GM19023 (cell line): ENCODE measurements around the gene AIP.
"Not testable (repeated sequence)": the region's sequence is repeated elsewhere in the genome, so short reads cannot be mapped to it uniquely, and the experiment has no call there.

Source experiments
- ATAC-seq: cut with Tn5 transposase; IDR thresholded peaks from one replicate; pipeline ENCODE4 v1.9.1; 2021; ENCODE audit warnings: mild to moderate bottlenecking, moderate library complexity; ENCODE audit not compliant: unreplicated experiment

Gene AIP

GRCh38 chr11:67448220-67448609, 34.6 kb upstream of the AIP start:
- no peak for ATAC-seq

- no peak for ATAC-seq
These were observed 33.5 kb upstream of the AIP start for GRCh38 chr11:67449116-67449844.

- no peak for ATAC-seq
These were observed 31.8 kb upstream of the AIP start for GRCh38 chr11:67450796-67451657.

DNA sequence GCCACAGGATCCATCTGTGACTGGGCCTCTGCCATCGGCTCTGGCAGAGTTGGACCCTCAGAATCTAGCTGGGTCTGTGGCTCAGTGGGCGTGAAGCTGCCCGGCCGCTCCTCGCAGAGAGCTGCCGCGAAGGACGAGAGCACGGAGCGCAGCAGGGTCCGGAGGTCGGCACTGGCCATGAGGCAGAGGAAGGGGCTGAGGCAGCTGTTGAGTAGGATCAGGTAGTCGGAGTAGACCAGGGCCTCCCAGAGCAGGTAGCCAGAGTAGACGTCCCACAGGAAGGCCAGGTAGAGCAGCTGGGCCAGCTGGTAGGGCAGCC, 31.2 kb upstream of the AIP start:
- ATAC-seq, result no peak

- no peak for ATAC-seq
These were observed 30.5 kb upstream of the AIP start, which contains the start of gene GPR152 for GRCh38 chr11:67452141-67452952. Gene GPR152, minus strand, starts transcription at chr11:67452729. Its CDS starts 5 bp downstream, at chr11:67452724.

DNA sequence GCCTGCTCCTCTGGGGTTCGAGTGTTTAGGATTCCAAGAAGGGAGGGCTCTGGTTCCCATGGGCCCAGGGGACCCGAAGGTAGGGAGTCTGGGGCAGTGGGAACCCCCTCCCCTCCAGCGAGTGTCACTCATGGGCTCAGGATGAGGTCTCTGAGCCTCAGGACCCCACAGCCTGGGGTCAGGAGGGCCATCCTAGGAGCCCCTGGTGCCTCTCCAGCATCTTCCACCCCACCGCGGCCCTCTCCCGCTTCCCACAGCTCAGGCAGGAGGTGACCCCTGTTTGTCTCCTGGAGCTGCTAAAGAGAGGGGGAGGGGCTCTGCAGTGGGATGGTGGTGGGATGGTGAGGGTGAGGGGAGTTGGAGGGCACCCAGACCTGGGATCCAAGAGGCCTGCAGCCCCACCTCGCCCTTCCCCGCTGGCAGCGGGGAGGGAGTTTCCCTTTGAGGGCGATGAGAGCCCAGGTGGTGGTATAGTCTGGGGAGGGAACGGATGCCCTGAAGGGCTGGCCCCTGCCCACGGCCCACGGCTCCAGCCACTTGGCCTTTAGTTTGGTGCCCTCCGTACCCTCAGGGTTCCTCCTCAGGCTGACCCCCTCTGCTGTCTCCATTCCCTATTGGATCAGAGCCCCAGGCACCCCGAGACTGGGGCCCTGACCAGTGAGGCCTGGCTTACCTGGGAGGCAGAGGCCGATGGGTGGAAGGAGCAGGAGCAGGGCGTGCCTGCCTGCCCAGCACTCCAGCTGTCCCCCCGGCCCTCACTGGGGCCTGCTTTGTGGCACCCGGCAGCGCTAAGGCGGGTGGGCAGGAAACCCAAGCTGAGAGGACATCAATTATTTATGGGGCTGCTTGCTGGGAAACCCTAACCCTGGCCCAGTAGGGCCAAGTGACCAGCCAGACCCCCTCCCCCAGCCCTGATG, 28.8 kb upstream of the AIP start:
- no peak for ATAC-seq

DNA sequence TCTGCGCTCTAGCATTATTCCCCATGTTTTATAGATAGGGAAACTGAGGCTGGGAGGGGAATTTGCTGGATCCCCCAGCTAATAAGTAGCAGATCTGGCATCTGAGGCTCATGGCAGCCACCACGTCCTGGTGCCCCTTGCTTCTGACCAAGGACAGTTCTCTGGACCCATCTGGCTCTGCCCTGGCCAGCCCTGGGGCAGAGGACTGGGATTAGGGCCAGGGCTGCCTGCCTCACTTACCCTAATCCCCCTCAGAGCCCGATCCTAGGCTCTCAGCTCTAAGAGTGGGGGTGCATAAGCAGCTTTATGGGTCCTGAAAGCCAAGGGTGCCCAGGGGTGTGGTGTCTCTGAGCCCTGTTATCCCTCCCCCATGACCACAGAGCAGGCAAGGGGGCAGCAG, 27.8 kb upstream of the AIP start, which contains the start of gene CABP4:
TSS of gene CABP4 (plus strand) at position 301 of the 400 bp plus-strand sequence. CDS start at position 371, 70 bp downstream.
- no peak for ATAC-seq

DNA sequence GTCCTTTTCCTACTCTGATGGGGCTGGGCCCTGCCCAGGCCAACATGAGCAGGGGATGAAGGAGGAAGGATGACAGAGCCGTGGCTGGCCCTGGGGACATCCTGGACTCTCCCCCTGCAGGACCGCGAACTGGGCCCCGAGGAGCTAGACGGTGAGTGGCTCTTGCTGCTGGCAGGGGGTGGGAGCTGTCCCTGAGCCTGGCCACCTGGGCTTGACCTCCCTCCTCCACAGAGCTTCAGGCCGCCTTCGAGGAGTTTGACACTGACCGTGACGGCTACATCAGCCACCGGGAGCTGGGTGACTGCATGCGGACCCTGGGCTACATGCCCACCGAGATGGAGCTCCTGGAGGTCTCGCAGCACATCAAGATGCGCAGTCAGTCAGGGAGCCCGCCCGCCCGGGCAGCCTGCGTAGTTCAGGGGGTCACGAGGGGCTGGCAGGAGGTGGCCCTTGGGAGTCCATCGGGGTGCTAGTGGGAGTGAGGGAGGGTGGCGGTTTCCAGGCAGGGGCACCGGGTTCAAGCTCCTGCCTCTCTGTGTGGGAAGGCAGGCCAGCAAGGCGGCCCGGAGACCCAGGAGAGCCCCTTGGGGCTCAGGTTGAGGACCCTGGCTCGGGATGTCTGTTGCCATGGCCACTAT, 26.6 kb upstream of the AIP start:
- ATAC-seq, result no peak

DNA sequence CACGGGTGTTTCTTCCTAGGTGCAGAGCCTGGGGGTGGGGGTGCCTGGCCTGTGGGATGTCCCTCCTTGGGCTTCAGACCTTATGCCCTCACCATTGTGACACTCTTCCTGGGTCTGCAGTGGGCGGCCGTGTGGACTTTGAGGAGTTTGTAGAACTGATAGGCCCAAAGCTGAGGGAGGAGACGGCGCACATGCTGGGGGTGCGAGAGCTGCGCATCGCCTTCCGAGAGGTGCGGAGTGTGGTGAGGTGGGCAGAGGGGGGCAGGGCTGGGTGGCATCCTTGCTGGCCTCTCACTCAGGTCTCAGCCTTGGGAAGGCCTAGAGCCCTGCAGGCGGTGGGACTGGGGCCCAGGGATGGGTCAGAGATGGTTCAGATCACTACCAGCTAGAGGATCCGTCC, 25.4 kb upstream of the AIP start:
- ATAC-seq, result no peak

GRCh38 chr11:67458266-67458665, 24.6 kb upstream of the AIP start:
- no peak for ATAC-seq

- ATAC-seq, result no peak
These were observed 19.6 kb upstream of the AIP start for GRCh38 chr11:67463186-67463585.

DNA sequence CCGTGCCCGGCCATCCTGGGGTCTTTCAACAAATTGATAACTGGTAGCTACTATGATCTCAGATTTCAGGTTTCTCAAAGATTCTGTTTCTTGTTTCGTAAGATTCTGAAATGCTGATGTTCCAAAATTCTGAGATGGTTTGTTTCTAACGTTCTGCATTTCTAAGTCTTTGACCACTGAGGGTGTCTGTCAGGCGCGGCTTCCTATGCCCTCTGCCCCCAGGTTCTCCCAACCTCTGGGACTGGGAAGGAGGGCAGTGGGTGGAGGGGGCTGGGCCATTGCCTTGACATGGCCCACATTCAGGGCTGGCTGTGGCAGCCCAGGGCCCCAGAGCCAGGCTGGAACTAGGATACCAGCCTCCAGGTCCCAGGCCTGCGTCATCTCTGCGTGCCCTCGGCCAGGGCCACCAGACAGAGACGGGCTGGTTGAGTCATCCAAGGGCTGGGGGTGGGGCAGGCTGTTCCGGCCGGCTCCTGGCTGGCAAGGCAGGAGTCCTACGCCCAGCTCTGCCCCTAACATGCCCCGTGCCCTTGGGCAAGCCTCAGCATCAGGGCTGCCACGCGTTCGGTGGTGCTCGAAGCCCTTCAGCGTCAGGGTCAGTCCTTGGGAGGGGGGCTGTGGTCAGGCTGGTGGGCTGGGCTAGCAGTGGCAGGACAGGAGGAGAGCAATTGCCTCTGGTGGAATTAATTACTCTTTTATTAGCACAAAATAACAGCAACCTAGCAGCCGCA, 19.0 kb upstream of the AIP start:
- no peak for ATAC-seq

GRCh38 chr11:67464411-67465188, 18.2 kb upstream of the AIP start:
- peak; percentile 45 for ATAC-seq

DNA sequence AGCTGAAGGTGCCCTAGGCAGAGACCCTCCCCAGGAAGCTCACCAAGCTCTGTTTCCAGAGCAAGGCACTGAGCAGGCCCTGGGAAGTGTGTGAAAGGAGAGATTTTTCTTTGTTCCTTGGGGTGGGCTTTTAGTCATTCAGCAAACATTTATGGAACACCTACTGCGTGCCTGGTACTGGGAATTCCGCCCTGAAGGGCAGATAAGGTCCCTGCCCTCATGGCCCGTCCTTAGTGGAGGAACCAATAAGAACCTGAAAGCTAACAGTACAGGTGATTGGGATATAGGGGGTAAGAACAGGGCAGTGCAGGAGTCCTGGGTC, 17.7 kb upstream of the AIP start:
- ATAC-seq, result no peak

- not testable (repeated sequence) for ATAC-seq
These were observed 17.3 kb upstream of the AIP start for GRCh38 chr11:67465530-67465929.

- no peak for ATAC-seq
These were observed 16.5 kb upstream of the AIP start for GRCh38 chr11:67466367-67466766.

DNA sequence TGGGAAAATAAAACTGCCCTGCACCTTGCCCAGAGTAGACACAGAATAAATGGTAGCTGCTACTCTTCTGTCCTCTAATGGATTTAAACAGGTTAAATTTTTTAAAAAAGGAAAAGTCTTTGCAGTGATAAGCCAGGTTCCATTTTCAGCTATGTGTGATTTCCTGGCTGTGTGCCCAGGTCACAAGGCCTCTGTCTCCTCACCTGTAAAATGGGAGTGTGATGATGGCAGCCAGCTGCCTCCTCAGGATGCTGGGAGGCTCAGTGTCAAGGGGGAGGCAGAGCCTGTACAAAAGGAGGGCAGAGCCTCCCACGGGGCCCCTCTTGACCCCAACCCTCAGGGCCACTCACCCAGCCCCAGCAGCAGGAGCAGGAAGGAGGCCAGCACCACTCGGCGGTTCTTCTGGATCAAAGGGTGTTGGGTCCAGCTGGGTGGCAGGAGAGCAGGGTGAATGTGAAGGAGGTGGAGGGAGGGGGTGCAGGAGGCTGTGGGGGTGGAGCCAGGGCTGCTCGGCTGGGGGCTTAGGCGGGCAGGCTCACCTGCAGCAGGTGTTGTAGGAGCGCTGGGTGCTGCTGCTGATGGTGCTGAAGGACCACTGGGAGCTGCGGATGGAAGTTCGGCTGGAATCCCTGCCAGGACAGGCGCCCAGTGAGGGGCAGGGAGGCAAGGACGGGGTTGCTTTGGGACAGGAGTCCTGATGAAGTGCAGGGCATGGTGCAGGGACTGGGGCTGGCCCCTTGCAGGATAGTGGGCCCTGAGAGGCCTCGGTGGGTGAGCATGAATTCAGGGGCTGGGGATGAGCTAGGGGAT, 15.7 kb upstream of the AIP start:
- ATAC-seq, result no peak

GRCh38 chr11:67468056-67468455, 14.8 kb upstream of the AIP start:
- ATAC-seq, result no peak
